Endothelial cell of umbilical vein (primary cell): ENCODE measurements around the gene LRP5. TPM values are rescaled to one million over a fixed set of nuclear protein-coding genes. Genes with fewer than 3 reads are reported as not detected.

Experiments used
- BruUV-seq: library from RNA; stranded (reverse); fragments of 400-500 nt; replicated peaks from 2 replicates; lab custom pipeline; 2021; lab: Mats Ljungman, UMichigan
- CTCF ChIA-PET: fragments of 300-600, 350-600 bp; sonication (Branson Sonifier 250); formaldehyde crosslinking; loops from one replicate; lab custom pipeline; 2021; ENCODE audit warnings: antibody characterized with exemption, inconsistent platforms; lab: Charles Lee
- POLR2A ChIA-PET: fragments of 300-600, 350-600 bp; sonication (Branson Sonifier 250); formaldehyde crosslinking; loops from one replicate; lab custom pipeline; 2021; ENCODE audit warnings: antibody characterized with exemption, inconsistent platforms; lab: Charles Lee
- DNase-seq: peaks from one replicate; pipeline ENCODE4 v3.0.0-alpha.2; 2011; ENCODE audit warnings: low read depth, low spot score
- FAIRE-seq: peaks from 2 replicates; lab custom pipeline; 2011; peaks lifted over from hg19 to GRCh38; lab: Jason Lieb, UNC
- H2AFZ ChIP-seq: 2 replicates; pipeline ENCODE4 v1.6.0; 2012; ENCODE audit warnings: low read depth, low read length, control low read depth, inconsistent platforms
- H3K27ac ChIP-seq: 2 replicates; pipeline ENCODE4 v1.5.1; 2011; ENCODE audit warnings: low read depth, mild to moderate bottlenecking, control low read depth, low read length, moderate library complexity; ENCODE audit not compliant: insufficient read depth
- H3K27me3 ChIP-seq, 2 experiments: 2 replicates each; pipeline versions ENCODE4 v1.6.0 to v1.6.1; 2011; ENCODE audit warnings: low read length in 2 of 2, mixed read lengths in 1 of 2; ENCODE audit not compliant: control insufficient read depth in 2 of 2, insufficient read depth in 2 of 2
- H3K36me3 ChIP-seq, 2 experiments: 2 replicates in 1 of 2; 3 replicates in 1 of 2; pipeline ENCODE4 v1.5.1; 2011; ENCODE audit warnings: low read length in 2 of 2, mild to moderate bottlenecking in 1 of 2, moderate library complexity in 1 of 2; ENCODE audit not compliant: control insufficient read depth in 2 of 2, insufficient read depth in 2 of 2; ENCODE audit errors: extremely low read depth in 1 of 2
- H3K4me1 ChIP-seq: 3 replicates; pipeline ENCODE4 v1.5.1; 2011; ENCODE audit warnings: mild to moderate bottlenecking, low read length; ENCODE audit not compliant: control insufficient read depth, insufficient read depth; ENCODE audit errors: extremely low read depth
- H3K4me2 ChIP-seq: 2 replicates; pipeline ENCODE4 v1.6.1; 2011; ENCODE audit warnings: low read length, control low read depth, mixed read lengths; ENCODE audit not compliant: insufficient read depth
- H3K4me3 ChIP-seq, 3 experiments: fragments of 200-600 bp in 1 of 3; sonication (generic), shearing (Covaris generic) in 1 of 3; replicated peaks in 1 of 3; 2 replicates each; pipeline ENCODE4 v1.5.1; 2011 to 2016; ENCODE audit warnings: control low read depth in 3 of 3, low read length in 3 of 3, mild to moderate bottlenecking in 2 of 3, inconsistent platforms in 1 of 3, low read depth in 1 of 3, moderate library complexity in 1 of 3; ENCODE audit not compliant: insufficient read depth in 1 of 3
- H3K79me2 ChIP-seq: 2 replicates; pipeline ENCODE4 v1.6.0; 2012; ENCODE audit warnings: low read length, inconsistent platforms; ENCODE audit not compliant: control insufficient read depth, insufficient read depth
- H3K9ac ChIP-seq: replicated peaks from 2 replicates; pipeline ENCODE3; 2011; ENCODE audit warnings: low read length, control low read depth; ENCODE audit not compliant: insufficient read depth; ENCODE audit errors: extremely low read depth
- H3K9me1 ChIP-seq: replicated peaks from 3 replicates; pipeline ENCODE4 v1.6.0; 2011; ENCODE audit warnings: mild to moderate bottlenecking, low read length; ENCODE audit not compliant: control insufficient read depth, insufficient read depth; ENCODE audit errors: extremely low read depth
- H3K9me3 ChIP-seq: replicated peaks from 2 replicates; pipeline ENCODE4 v1.5.1; 2012; ENCODE audit warnings: low read length, inconsistent platforms; ENCODE audit not compliant: control insufficient read depth, insufficient read depth
- H4K20me1 ChIP-seq: replicated peaks from 2 replicates; pipeline ENCODE3; 2011; ENCODE audit warnings: mild to moderate bottlenecking, low read length; ENCODE audit not compliant: control insufficient read depth, insufficient read depth; ENCODE audit errors: extremely low read depth
- EZH2 ChIP-seq: IDR thresholded peaks from 2 replicates; pipeline ENCODE4 v1.6.1; 2012; ENCODE audit warnings: borderline replicate concordance, low read depth, mild to moderate bottlenecking, moderate library complexity, low read length, inconsistent platforms; ENCODE audit not compliant: severe bottlenecking
- FOS ChIP-seq: IDR thresholded peaks from 2 replicates; pipeline ENCODE4 v1.6.1; 2011; ENCODE audit warnings: mild to moderate bottlenecking, low read length, moderate library complexity, borderline replicate concordance; ENCODE audit not compliant: insufficient read depth
- GATA2 ChIP-seq: IDR thresholded peaks from 2 replicates; pipeline ENCODE4 v1.7.0; 2011; ENCODE audit warnings: low read depth, mild to moderate bottlenecking, moderate library complexity, mixed read lengths, low read length; ENCODE audit not compliant: insufficient read length, insufficient read depth
- JUN ChIP-seq: IDR thresholded peaks from 2 replicates; pipeline ENCODE4 v1.6.1; 2011; ENCODE audit warnings: borderline replicate concordance, low read depth; ENCODE audit not compliant: insufficient read length, insufficient read depth
- MAX ChIP-seq: IDR thresholded peaks from 2 replicates; pipeline ENCODE4 v1.6.1; 2011; ENCODE audit not compliant: insufficient read depth, insufficient read length
- MYC ChIP-seq: IDR thresholded peaks from one replicate; pipeline ENCODE4 v1.6.1; 2011; ENCODE audit warnings: mild to moderate bottlenecking, low read depth, low read length
- POLR2A ChIP-seq: IDR thresholded peaks from 2 replicates; pipeline ENCODE4 v1.6.1; 2012; ENCODE audit warnings: low read depth, mild to moderate bottlenecking, control low read depth, low read length
- POLR2AphosphoS5 ChIP-seq: IDR thresholded peaks from 2 replicates; pipeline ENCODE4 v1.6.1; 2012; ENCODE audit warnings: low read depth, mild to moderate bottlenecking, control low read depth, low read length, moderate library complexity; ENCODE audit not compliant: insufficient read depth
- dilution Hi-C: fragments of 300-500 bp; cut with MboI; formaldehyde crosslinking; loops from one replicate; pipeline ENCODE4 v1.15.0; 2019; ENCODE audit warnings: low sequenced_read_pairs; ENCODE audit not compliant: extremely low pct_ligation_motif_present
- intact Hi-C: fragments of 100-400 bp; cut with micrococcal nuclease; formaldehyde crosslinking; loops from one replicate; pipeline ENCODE4 v1.10.0; 2022
- polyA plus RNA-seq, 4 experiments: library from polyadenylated mRNA; depleted of rRNA in 3 of 4; stranded (reverse) in 3 of 4; unstranded in 1 of 4; fragments of >200 nt; gene quantifications; 2 replicates each; pipeline versions ENCODE4 v1.2.1 to v1.2.3, GENCODE V29; 2011 to 2012; ENCODE audit warnings: missing spikeins in 1 of 4
- total RNA-seq: library from RNA; stranded (reverse); gene quantifications from 2 replicates; pipeline ENCODE4 v1.2.3, GENCODE V29; 2021
- TF ChIP-seq, protein P1 (sequence below), 2 donors: IDR thresholded peaks; 1 replicate in 1 of 2; 2 replicates in 1 of 2; pipeline ENCODE4 v1.5.1; 2011; ENCODE audit warnings: low read length in 2 of 2, mild to moderate bottlenecking in 2 of 2, moderate library complexity in 2 of 2, control low read depth in 1 of 2, inconsistent platforms in 1 of 2, low read depth in 1 of 2; ENCODE audit not compliant: insufficient read depth in 1 of 2; ENCODE audit errors: extremely low read depth in 1 of 2

LRP5 gene
- total and polyA plus RNA-seq, 2 donors (not counting 3 experiments of a cell fraction or from before 2014, with no cell fraction given): 35.1 to 51.8 TPM

- no peak overlapping the region for H3K9ac ChIP-seq
- no peaks in the 10 kb centered on the region for H4K20me1 ChIP-seq
- no peak overlapping the region for H2AFZ ChIP-seq
- peaks cover 4% of the 10 kb centered on the region for H3K4me1 ChIP-seq
- H3K9me3 ChIP-seq: no peaks in the 10 kb centered on the region
- no peak overlapping the region for H3K4me3 ChIP-seq
- ChIA-PET POLR2A (no interaction called here), CTCF (interaction anchor here (1.2 to 2.7 kb wide), 3 partner anchors 19 to 32 kb away, joined by 3 to 14 read pairs (median 8); no protein-coding TSS in a partner anchor)
- no peaks in the 10 kb centered on the region for H3K9me1 ChIP-seq
- intact Hi-C loops (no loop called here), dilution Hi-C loops (no loop called here)
- H3K27ac ChIP-seq: no peak overlapping the region
- peaks cover 2% of the 10 kb centered on the region in 2 experiments for H3K27me3 ChIP-seq
- TF ChIP-seq POLR2A (no peak), JUN (no peak), MYC (no peak), GATA2 (no peak), MAX (no peak), FOS (no peak), EZH2 (no peak), POLR2AphosphoS5 (no peak)
- TF ChIP-seq, protein P1, sequence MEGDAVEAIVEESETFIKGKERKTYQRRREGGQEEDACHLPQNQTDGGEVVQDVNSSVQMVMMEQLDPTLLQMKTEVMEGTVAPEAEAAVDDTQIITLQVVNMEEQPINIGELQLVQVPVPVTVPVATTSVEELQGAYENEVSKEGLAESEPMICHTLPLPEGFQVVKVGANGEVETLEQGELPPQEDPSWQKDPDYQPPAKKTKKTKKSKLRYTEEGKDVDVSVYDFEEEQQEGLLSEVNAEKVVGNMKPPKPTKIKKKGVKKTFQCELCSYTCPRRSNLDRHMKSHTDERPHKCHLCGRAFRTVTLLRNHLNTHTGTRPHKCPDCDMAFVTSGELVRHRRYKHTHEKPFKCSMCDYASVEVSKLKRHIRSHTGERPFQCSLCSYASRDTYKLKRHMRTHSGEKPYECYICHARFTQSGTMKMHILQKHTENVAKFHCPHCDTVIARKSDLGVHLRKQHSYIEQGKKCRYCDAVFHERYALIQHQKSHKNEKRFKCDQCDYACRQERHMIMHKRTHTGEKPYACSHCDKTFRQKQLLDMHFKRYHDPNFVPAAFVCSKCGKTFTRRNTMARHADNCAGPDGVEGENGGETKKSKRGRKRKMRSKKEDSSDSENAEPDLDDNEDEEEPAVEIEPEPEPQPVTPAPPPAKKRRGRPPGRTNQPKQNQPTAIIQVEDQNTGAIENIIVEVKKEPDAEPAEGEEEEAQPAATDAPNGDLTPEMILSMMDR (IDR thresholded peaks at IDR 0.05; ENCODE audit: extremely low read depth in 1 of 2, insufficient read depth in 1 of 2, low read depth in 1 of 2, low read length in 2 of 2): no peak
- H3K79me2 ChIP-seq: no peaks in the 10 kb centered on the region
- no peaks in the 10 kb centered on the region for H3K36me3 ChIP-seq
- FAIRE-seq (no peak), DNase-seq (no peak)
- H3K4me2 ChIP-seq: no peak overlapping the region
- no TSS peak for BruUV-seq
Observed at GRCh38 chr11:68289456-68289855, 22.9 kb upstream of the LRP5 start.
